DMS53 treated with DMSO at 0.1 percent for 48 hours (cell line): ENCODE measurements around the gene PCNA.
A peak's percentile ranks its signal among the peaks of the same experiment; 100 is the strongest.

Source experiments
- DNase-seq: peaks from one replicate; lab custom pipeline; 2025; ENCODE audit not compliant: unreplicated experiment; lab: John Stamatoyannopoulos, UW

The PCNA gene

GRCh38 chr20:5067877-5068645, 51.7 kb downstream of the PCNA start:
- DNase-seq, result no peak

GRCh38 chr20:5065879-5066383, 53.8 kb downstream of the PCNA start:
- DNase-seq, result peak; percentile 76

GRCh38 chr20:5065166-5065878, 54.4 kb downstream of the PCNA start:
- DNase-seq, result no peak
